HG03378 (cell line): ENCODE results near the gene LTB.

Experiments
- ATAC-seq: cut with Tn5 transposase; IDR thresholded peaks from one replicate; pipeline ENCODE4 v1.9.1; 2021; ENCODE audit warnings: mild to moderate bottlenecking, moderate library complexity; ENCODE audit not compliant: unreplicated experiment

The LTB gene

DNA sequence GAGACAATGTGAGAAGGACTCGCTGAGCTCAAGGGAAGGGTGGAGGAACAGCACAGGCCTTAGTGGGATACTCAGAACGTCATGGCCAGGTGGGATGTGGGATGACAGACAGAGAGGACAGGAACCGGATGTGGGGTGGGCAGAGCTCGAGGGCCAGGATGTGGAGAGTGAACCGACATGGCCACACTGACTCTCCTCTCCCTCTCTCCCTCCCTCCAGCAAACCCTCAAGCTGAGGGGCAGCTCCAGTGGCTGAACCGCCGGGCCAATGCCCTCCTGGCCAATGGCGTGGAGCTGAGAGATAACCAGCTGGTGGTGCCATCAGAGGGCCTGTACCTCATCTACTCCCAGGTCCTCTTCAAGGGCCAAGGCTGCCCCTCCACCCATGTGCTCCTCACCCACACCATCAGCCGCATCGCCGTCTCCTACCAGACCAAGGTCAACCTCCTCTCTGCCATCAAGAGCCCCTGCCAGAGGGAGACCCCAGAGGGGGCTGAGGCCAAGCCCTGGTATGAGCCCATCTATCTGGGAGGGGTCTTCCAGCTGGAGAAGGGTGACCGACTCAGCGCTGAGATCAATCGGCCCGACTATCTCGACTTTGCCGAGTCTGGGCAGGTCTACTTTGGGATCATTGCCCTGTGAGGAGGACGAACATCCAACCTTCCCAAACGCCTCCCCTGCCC lies 5.2 kb downstream of the LTB start:
- ATAC-seq: no peak

DNA sequence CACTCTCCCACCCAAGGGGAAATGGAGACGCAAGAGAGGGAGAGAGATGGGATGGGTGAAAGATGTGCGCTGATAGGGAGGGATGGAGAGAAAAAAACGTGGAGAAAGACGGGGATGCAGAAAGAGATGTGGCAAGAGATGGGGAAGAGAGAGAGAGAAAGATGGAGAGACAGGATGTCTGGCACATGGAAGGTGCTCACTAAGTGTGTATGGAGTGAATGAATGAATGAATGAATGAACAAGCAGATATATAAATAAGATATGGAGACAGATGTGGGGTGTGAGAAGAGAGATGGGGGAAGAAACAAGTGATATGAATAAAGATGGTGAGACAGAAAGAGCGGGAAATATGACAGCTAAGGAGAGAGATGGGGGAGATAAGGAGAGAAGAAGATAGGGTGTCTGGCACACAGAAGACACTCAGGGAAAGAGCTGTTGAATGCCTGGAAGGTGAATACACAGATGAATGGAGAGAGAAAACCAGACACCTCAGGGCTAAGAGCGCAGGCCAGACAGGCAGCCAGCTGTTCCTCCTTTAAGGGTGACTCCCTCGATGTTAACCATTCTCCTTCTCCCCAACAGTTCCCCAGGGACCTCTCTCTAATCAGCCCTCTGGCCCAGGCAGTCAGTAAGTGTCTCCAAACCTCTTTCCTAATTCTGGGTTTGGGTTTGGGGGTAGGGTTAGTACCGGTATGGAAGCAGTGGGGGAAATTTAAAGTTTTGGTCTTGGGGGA lies 6.1 kb downstream of the LTB start:
- ATAC-seq: no peak

DNA sequence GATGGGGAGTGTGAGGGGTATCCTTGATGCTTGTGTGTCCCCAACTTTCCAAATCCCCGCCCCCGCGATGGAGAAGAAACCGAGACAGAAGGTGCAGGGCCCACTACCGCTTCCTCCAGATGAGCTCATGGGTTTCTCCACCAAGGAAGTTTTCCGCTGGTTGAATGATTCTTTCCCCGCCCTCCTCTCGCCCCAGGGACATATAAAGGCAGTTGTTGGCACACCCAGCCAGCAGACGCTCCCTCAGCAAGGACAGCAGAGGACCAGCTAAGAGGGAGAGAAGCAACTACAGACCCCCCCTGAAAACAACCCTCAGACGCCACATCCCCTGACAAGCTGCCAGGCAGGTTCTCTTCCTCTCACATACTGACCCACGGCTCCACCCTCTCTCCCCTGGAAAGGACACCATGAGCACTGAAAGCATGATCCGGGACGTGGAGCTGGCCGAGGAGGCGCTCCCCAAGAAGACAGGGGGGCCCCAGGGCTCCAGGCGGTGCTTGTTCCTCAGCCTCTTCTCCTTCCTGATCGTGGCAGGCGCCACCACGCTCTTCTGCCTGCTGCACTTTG lies 6.8 kb downstream of the LTB start, which contains the start of gene TNF:
TNF (plus strand) TSS at position 231 of the 567 bp plus-strand sequence; CDS start at position 408, 177 bp downstream.
- no peak for ATAC-seq

DNA sequence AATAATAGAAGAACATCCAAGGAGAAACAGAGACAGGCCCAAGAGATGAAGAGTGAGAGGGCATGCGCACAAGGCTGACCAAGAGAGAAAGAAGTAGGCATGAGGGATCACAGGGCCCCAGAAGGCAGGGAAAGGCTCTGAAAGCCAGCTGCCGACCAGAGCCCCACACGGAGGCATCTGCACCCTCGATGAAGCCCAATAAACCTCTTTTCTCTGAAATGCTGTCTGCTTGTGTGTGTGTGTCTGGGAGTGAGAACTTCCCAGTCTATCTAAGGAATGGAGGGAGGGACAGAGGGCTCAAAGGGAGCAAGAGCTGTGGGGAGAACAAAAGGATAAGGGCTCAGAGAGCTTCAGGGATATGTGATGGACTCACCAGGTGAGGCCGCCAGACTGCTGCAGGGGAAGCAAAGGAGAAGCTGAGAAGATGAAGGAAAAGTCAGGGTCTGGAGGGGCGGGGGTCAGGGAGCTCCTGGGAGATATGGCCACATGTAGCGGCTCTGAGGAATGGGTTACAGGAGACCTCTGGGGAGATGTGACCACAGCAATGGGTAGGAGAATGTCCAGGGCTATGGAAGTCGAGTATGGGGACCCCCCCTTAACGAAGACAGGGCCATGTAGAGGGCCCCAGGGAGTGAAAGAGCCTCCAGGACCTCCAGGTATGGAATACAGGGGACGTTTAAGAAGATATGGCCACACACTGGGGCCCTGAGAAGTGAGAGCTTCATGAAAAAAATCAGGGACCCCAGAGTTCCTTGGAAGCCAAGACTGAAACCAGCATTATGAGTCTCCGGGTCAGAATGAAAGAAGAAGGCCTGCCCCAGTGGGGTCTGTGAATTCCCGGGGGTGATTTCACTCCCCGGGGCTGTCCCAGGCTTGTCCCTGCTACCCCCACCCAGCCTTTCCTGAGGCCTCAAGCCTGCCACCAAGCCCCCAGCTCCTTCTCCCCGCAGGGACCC lies 7.8 kb downstream of the LTB start:
- ATAC-seq: no peak

DNA sequence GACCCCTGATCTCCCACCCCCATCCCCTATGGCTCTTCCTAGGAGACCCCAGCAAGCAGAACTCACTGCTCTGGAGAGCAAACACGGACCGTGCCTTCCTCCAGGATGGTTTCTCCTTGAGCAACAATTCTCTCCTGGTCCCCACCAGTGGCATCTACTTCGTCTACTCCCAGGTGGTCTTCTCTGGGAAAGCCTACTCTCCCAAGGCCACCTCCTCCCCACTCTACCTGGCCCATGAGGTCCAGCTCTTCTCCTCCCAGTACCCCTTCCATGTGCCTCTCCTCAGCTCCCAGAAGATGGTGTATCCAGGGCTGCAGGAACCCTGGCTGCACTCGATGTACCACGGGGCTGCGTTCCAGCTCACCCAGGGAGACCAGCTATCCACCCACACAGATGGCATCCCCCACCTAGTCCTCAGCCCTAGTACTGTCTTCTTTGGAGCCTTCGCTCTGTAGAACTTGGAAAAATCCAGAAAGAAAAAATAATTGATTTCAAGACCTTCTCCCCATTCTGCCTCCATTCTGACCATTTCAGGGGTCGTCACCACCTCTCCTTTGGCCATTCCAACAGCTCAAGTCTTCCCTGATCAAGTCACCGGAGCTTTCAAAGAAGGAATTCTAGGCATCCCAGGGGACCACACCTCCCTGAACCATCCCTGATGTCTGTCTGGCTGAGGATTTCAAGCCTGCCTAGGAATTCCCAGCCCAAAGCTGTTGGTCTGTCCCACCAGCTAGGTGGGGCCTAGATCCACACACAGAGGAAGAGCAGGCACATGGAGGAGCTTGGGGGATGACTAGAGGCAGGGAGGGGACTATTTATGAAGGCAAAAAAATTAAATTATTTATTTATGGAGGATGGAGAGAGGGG lies 8.8 kb downstream of the LTB start:
- ATAC-seq: no peak

DNA sequence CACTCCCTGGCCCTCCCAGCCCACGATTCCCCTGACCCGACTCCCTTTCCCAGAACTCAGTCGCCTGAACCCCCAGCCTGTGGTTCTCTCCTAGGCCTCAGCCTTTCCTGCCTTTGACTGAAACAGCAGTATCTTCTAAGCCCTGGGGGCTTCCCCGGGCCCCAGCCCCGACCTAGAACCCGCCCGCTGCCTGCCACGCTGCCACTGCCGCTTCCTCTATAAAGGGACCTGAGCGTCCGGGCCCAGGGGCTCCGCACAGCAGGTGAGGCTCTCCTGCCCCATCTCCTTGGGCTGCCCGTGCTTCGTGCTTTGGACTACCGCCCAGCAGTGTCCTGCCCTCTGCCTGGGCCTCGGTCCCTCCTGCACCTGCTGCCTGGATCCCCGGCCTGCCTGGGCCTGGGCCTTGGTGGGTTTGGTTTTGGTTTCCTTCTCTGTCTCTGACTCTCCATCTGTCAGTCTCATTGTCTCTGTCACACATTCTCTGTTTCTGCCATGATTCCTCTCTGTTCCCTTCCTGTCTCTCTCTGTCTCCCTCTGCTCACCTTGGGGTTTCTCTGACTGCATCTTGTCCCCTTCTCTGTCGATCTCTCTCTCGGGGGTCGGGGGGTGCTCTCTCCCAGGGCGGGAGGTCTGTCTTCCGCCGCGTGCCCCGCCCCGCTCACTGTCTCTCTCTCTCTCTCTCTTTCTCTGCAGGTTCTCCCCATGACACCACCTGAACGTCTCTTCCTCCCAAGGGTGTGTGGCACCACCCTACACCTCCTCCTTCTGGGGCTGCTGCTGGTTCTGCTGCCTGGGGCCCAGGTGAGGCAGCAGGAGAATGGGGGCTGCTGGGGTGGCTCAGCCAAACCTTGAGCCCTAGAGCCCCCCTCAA lies 9.9 kb downstream of the LTB start, which contains the start of gene LTA:
LTA (plus strand) TSS at position 249 of the 871 bp plus-strand sequence; CDS start at position 703, 454 bp downstream.
- ATAC-seq: peak; percentile 26

DNA sequence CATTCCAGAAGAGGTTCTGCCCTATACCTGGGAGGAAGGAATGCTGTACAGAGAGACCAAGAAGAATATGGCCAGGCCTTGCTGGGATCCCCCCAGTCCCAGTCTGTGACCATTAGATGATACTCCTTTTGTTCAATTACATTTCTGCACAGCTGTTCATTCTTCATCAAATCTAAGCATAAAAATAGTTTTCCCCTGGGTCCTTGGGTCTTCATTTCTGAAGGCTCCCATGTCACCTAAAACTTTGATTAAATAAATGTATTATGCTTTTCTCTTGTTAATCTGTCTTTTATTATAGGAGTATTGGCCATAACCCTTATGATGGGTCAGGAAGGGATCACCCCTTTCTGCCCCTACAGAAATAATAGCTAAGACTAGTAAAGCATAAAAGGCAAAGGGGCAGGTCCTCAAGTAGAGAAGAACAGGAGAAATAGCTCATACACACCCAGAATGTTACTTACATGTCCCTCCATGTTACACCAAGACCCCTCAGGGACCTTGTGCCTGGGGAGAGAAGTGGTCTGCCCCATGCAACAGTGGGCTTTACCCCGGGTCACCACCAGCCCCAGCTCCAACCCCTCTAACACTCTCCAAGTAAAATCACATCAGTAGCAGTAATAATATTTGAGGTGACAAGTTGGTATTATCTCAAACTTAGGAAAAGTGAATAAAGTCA lies 12.2 kb downstream of the LTB start:
- no peak for ATAC-seq

DNA sequence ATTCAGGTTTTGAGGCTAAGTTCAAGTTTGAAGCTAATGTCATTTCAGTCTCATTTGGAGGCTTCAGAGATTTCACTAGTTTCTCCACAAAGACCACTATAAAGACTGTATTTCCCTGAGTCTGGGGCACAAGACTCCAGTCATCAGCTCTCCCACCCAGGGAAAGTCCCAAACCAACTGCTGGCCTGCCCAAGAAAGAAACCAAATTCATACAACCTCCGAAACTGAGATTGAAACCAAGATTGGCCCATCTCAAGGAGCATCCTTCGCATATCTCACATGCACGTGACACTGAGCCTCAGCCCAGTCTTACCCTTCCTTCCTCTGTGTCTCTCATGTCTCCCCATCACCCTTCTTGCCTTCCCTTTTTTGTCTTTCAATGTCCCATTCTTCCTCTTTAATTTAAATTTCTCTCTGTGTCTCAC lies 13.7 kb downstream of the LTB start:
- peak; percentile 54 for ATAC-seq

DNA sequence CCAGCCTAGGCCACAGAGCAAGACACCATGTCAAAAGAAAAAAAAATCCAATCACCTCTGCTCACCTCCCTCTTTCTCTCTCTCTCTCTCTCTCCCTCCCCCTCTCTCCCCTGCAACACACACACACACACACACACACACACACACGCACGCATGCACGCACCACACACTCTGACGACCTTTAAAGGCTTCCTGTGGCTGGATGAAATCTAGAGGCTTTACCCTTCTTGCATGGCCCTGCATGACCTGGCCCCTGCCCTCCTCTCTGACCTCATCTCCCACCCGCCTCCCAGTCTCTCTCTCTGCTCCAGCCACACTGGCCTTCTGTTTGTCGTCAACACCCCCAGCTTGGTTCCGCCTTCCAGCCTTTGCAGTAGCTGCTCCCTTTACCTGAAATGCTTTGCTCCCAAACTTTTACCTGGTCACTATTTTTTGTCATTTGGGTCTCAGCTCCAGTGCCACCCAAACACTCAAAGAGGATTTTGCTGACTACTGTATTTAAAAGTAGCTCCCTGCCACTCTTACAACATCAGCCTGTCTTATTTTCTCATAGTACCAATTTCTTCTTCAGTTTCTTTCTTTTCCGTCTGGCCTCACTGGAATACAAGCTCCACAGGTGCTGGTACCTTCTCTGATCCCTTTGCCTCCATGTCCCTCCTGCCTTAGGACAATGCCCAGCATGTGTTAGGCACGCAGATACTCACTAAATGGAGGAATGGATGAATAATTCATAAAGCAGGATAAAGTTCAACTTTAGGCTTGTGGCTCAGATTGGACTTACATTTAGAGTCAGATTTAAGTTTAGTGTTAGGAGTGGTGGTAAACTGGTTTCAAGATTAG lies 14.5 kb downstream of the LTB start:
- no peak for ATAC-seq

DNA sequence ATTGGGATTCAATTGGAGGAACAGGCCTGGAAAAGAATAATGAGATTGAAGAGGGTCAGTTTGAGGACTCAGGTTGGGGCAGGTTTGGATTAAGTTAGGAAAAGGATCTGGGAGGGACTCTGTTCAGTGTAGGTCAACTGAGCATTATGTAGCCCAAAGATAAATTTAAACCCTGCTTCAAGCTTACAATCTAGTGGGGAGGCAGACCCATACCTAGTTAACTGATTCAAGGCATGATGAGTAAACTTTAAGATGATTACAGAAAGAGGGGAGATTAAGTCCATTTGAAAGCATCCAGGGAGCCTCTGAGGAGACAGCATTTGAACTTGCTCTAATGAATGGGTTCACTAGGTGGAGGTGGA lies 21.5 kb downstream of the LTB start:
- no peak for ATAC-seq

DNA sequence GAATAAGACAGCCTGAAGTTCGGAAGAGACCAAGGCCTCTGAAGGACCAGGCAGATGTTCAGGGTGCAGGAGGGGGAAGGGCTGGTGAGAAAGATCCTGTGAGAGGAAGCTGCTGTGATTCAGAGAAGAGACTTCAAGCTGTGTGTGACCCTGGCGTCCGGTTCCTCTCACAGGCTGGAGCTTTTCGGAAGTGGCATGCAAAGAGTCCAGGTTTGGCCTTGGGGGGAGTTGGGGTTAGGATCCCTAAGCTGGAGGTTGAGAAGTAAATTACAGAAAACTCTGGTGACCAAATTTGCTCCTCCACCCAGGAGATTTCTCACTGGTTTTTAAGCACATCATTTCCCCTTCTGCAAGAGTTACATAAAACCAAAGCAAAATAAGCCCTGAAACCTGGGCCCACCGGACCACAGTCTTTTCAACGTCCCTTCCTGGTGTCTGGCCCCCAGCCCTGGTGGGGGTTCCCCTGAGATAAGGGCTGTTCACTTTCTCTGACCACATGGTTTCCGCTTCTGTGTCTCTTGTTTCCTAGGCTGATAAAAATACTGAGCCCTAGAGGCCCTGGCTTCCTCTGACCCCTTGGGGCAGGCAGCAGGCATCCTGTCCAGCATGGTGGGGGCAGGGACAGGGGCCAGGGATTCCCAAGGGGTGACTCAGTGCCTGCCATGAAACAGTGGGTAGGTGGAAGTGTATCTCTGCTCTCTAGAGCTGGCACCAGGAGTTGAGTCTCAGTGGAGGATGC lies 22.1 kb downstream of the LTB start:
- peak; percentile 60 for ATAC-seq

DNA sequence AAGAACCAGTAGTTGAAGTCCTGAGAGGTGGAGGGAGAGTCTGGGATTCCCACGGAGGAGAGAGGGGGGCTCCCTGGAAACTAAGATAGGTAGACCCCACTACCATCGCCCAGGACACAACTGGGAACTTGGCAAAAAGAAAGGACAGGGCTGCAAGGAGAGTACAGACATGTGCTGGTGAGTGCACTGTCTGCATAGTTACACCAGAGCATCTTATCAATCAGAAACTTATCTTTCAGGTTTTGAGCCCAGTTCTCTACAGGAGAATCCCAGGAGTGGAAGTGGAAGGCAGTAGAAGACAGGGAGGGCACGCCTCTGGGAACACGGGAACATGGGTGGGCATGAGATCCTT lies 22.6 kb downstream of the LTB start:
- no peak for ATAC-seq

DNA sequence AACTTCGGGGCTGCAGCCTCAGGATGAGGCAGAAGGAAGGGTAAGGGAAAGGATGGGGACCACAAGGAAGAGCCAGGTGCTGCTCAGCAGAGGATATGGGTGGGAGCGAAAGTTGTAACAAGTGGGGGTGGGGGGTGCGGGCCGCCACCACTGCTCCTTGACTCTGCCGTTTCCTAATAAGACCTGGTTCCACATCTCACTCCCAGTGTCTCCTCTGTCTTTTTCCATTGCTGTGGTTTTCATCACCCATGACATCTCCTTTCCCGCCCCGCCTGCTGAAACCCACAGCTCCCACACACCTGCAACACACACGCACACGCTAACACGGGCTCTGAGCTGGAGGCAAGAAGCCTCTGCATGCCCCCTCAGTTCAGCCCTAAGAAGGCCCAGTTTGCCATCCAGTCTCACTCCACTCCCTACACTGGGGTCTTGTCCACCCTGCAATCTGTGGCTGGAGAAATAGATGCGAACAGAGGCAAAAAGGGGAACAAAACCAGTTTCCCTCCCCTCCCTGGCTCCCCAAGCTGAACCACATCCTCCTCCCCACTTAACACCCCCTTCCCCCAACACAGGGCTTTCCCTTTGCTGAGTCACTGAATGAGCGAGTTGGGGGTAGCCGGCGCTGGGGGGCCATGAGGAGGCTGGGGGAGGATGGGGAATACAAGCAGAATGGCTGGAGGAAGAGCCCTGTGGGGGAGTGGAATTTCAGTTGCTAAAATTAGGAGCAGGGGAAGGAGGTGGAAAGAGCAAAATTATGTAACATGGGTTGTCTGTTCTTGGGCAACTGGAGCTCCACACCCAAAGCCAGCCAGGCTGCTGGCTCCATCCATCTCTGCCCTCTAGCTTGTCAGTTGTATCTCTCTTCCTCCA lies 23.4 kb downstream of the LTB start:
- ATAC-seq: no peak

DNA sequence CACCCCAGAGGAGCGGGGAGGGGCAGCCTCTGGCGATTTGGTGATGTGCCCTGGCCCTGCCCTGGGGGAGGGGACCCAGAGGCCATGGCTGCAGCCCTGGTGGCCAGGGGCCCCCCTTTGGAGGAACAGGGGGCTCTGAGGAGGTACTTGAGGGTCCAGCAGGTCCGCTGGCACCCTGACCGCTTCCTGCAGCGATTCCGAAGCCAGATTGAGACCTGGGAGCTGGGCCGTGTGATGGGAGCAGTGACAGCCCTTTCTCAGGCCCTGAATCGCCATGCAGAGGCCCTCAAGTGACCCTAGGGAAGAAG lies 24.0 kb downstream of the LTB start:
- ATAC-seq: no peak

DNA sequence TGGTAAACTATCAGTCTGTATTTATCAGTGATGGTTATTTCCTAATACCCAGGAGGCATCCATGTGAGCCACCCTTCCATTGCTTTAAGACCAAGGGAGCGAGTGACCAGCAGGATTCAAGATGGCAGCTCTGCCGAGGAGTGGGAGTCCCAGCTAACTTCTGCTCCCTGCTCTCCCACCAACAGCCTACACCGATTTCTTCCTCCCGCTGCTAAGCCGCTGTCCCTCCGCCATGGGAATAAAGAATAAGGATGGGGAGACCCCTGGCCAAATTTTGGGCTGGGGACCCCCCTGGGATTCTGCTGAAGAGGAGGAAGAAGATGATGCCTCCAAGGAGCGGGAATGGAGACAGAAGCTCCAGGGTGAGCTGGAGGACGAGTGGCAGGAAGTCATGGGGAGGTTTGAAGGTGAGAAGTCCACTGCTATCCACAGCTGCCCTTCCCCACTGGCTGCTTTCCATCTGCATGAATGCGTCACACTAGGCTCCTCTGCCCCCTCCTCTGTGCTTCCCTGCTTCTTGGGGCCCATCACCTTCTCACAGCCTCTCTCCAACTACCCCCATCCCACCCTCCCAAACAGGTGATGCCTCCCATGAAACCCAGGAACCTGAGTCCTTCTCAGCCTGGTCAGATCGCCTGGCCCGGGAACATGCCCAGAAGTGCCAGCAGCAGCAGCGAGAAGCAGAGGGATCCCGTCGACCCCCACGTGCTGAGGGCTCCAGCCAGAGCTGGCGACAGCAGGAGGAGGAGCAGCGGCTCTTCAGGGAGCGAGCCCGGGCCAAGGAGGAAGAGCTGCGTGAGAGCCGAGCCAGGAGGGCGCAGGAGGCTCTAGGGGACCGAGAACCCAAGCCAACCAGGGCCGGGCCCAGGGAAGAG lies 24.5 kb downstream of the LTB start:
- no peak for ATAC-seq
